Endothelial cell of umbilical vein (primary cell): ENCODE results near the gene ZNF892. TPM values are rescaled to one million over a fixed set of nuclear protein-coding genes. Genes with fewer than 3 reads are reported as not detected.

Experiments used
- BruUV-seq: library from RNA; stranded (reverse); fragments of 400-500 nt; replicated peaks from 2 replicates; lab custom pipeline; 2021; lab: Mats Ljungman, UMichigan
- CTCF ChIA-PET: fragments of 300-600, 350-600 bp; sonication (Branson Sonifier 250); formaldehyde crosslinking; loops from one replicate; lab custom pipeline; 2021; ENCODE audit warnings: antibody characterized with exemption, inconsistent platforms; lab: Charles Lee
- POLR2A ChIA-PET: fragments of 300-600, 350-600 bp; sonication (Branson Sonifier 250); formaldehyde crosslinking; loops from one replicate; lab custom pipeline; 2021; ENCODE audit warnings: antibody characterized with exemption, inconsistent platforms; lab: Charles Lee
- DNase-seq: peaks from one replicate; pipeline ENCODE4 v3.0.0-alpha.2; 2011; ENCODE audit warnings: low read depth, low spot score
- FAIRE-seq: peaks from 2 replicates; lab custom pipeline; 2011; peaks lifted over from hg19 to GRCh38; lab: Jason Lieb, UNC
- H2AFZ ChIP-seq: 2 replicates; pipeline ENCODE4 v1.6.0; 2012; ENCODE audit warnings: low read depth, low read length, control low read depth, inconsistent platforms
- H3K27ac ChIP-seq: 2 replicates; pipeline ENCODE4 v1.5.1; 2011; ENCODE audit warnings: low read depth, mild to moderate bottlenecking, control low read depth, low read length, moderate library complexity; ENCODE audit not compliant: insufficient read depth
- H3K27me3 ChIP-seq, 2 experiments: 2 replicates each; pipeline versions ENCODE4 v1.6.0 to v1.6.1; 2011; ENCODE audit warnings: low read length in 2 of 2, mixed read lengths in 1 of 2; ENCODE audit not compliant: control insufficient read depth in 2 of 2, insufficient read depth in 2 of 2
- H3K36me3 ChIP-seq, 2 experiments: 2 replicates in 1 of 2; 3 replicates in 1 of 2; pipeline ENCODE4 v1.5.1; 2011; ENCODE audit warnings: low read length in 2 of 2, mild to moderate bottlenecking in 1 of 2, moderate library complexity in 1 of 2; ENCODE audit not compliant: control insufficient read depth in 2 of 2, insufficient read depth in 2 of 2; ENCODE audit errors: extremely low read depth in 1 of 2
- H3K4me1 ChIP-seq: 3 replicates; pipeline ENCODE4 v1.5.1; 2011; ENCODE audit warnings: mild to moderate bottlenecking, low read length; ENCODE audit not compliant: control insufficient read depth, insufficient read depth; ENCODE audit errors: extremely low read depth
- H3K4me2 ChIP-seq: 2 replicates; pipeline ENCODE4 v1.6.1; 2011; ENCODE audit warnings: low read length, control low read depth, mixed read lengths; ENCODE audit not compliant: insufficient read depth
- H3K4me3 ChIP-seq, 3 experiments: fragments of 200-600 bp in 1 of 3; sonication (generic), shearing (Covaris generic) in 1 of 3; replicated peaks in 1 of 3; 2 replicates each; pipeline ENCODE4 v1.5.1; 2011 to 2016; ENCODE audit warnings: control low read depth in 3 of 3, low read length in 3 of 3, mild to moderate bottlenecking in 2 of 3, inconsistent platforms in 1 of 3, low read depth in 1 of 3, moderate library complexity in 1 of 3; ENCODE audit not compliant: insufficient read depth in 1 of 3
- H3K79me2 ChIP-seq: 2 replicates; pipeline ENCODE4 v1.6.0; 2012; ENCODE audit warnings: low read length, inconsistent platforms; ENCODE audit not compliant: control insufficient read depth, insufficient read depth
- H3K9ac ChIP-seq: replicated peaks from 2 replicates; pipeline ENCODE3; 2011; ENCODE audit warnings: low read length, control low read depth; ENCODE audit not compliant: insufficient read depth; ENCODE audit errors: extremely low read depth
- H3K9me1 ChIP-seq: replicated peaks from 3 replicates; pipeline ENCODE4 v1.6.0; 2011; ENCODE audit warnings: mild to moderate bottlenecking, low read length; ENCODE audit not compliant: control insufficient read depth, insufficient read depth; ENCODE audit errors: extremely low read depth
- H3K9me3 ChIP-seq: replicated peaks from 2 replicates; pipeline ENCODE4 v1.5.1; 2012; ENCODE audit warnings: low read length, inconsistent platforms; ENCODE audit not compliant: control insufficient read depth, insufficient read depth
- H4K20me1 ChIP-seq: replicated peaks from 2 replicates; pipeline ENCODE3; 2011; ENCODE audit warnings: mild to moderate bottlenecking, low read length; ENCODE audit not compliant: control insufficient read depth, insufficient read depth; ENCODE audit errors: extremely low read depth
- EZH2 ChIP-seq: IDR thresholded peaks from 2 replicates; pipeline ENCODE4 v1.6.1; 2012; ENCODE audit warnings: borderline replicate concordance, low read depth, mild to moderate bottlenecking, moderate library complexity, low read length, inconsistent platforms; ENCODE audit not compliant: severe bottlenecking
- FOS ChIP-seq: IDR thresholded peaks from 2 replicates; pipeline ENCODE4 v1.6.1; 2011; ENCODE audit warnings: mild to moderate bottlenecking, low read length, moderate library complexity, borderline replicate concordance; ENCODE audit not compliant: insufficient read depth
- GATA2 ChIP-seq: IDR thresholded peaks from 2 replicates; pipeline ENCODE4 v1.7.0; 2011; ENCODE audit warnings: low read depth, mild to moderate bottlenecking, moderate library complexity, mixed read lengths, low read length; ENCODE audit not compliant: insufficient read length, insufficient read depth
- JUN ChIP-seq: IDR thresholded peaks from 2 replicates; pipeline ENCODE4 v1.6.1; 2011; ENCODE audit warnings: borderline replicate concordance, low read depth; ENCODE audit not compliant: insufficient read length, insufficient read depth
- MYC ChIP-seq: IDR thresholded peaks from one replicate; pipeline ENCODE4 v1.6.1; 2011; ENCODE audit warnings: mild to moderate bottlenecking, low read depth, low read length
- POLR2A ChIP-seq: IDR thresholded peaks from 2 replicates; pipeline ENCODE4 v1.6.1; 2012; ENCODE audit warnings: low read depth, mild to moderate bottlenecking, control low read depth, low read length
- POLR2AphosphoS5 ChIP-seq: IDR thresholded peaks from 2 replicates; pipeline ENCODE4 v1.6.1; 2012; ENCODE audit warnings: low read depth, mild to moderate bottlenecking, control low read depth, low read length, moderate library complexity; ENCODE audit not compliant: insufficient read depth
- dilution Hi-C: fragments of 300-500 bp; cut with MboI; formaldehyde crosslinking; loops from one replicate; pipeline ENCODE4 v1.15.0; 2019; ENCODE audit warnings: low sequenced_read_pairs; ENCODE audit not compliant: extremely low pct_ligation_motif_present
- intact Hi-C: fragments of 100-400 bp; cut with micrococcal nuclease; formaldehyde crosslinking; loops from one replicate; pipeline ENCODE4 v1.10.0; 2022
- polyA plus RNA-seq, 4 experiments: library from polyadenylated mRNA; depleted of rRNA in 3 of 4; stranded (reverse) in 3 of 4; unstranded in 1 of 4; fragments of >200 nt; gene quantifications; 2 replicates each; pipeline versions ENCODE4 v1.2.1 to v1.2.3, GENCODE V29; 2011 to 2012; ENCODE audit warnings: missing spikeins in 1 of 4
- total RNA-seq: library from RNA; stranded (reverse); gene quantifications from 2 replicates; pipeline ENCODE4 v1.2.3, GENCODE V29; 2021
- TF ChIP-seq, protein P1 (sequence below), 2 donors: IDR thresholded peaks; 1 replicate in 1 of 2; 2 replicates in 1 of 2; pipeline ENCODE4 v1.5.1; 2011; ENCODE audit warnings: low read length in 2 of 2, mild to moderate bottlenecking in 2 of 2, moderate library complexity in 2 of 2, control low read depth in 1 of 2, inconsistent platforms in 1 of 2, low read depth in 1 of 2; ENCODE audit not compliant: insufficient read depth in 1 of 2; ENCODE audit errors: extremely low read depth in 1 of 2
- TF ChIP-seq, protein P2 (sequence below): IDR thresholded peaks from 2 replicates; pipeline ENCODE4 v1.6.1; 2011; ENCODE audit not compliant: insufficient read depth, insufficient read length

ZNF892 gene
- total and polyA plus RNA-seq, 2 donors (not counting 3 experiments of a cell fraction or from before 2014, with no cell fraction given) = 0.65 to 3.7 TPM

DNA sequence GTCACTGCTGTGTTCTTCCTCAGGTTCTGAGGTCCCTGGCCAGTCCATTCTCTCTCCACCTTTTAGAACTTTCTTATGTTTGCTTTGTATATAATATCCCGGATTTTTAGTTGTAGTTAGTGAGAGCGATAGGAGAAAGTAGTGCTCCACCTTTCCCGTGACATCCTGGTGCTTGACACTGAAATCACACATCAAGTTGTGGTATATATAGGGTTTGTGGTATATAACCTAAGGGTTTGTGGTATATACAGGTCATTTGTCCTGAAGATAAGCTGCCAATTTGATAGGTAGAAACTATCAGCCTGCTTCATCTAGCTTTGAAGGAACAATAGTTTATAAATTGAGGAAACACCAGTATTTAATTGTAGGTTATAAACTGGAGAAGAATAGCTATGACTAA lies 13.1 kb downstream of the ZNF892 start:
- FAIRE-seq (no peak), DNase-seq (no peak)
- no TSS peak for BruUV-seq
- Histone ChIP-seq H3K36me3 (no peaks in the 10 kb centered on the region), H4K20me1 (no peaks in the 10 kb centered on the region), H3K79me2 (no peaks in the 10 kb centered on the region), H2AFZ (no peak overlapping the region), H3K4me2 (no peak overlapping the region), H3K27me3 (no peaks in the 10 kb centered on the region), H3K9me1 (no peaks in the 10 kb centered on the region), H3K9me3 (peaks cover 4% of the 10 kb centered on the region), H3K27ac (no peak overlapping the region), H3K9ac (no peak overlapping the region), H3K4me1 (no peaks in the 10 kb centered on the region), H3K4me3 (no peak overlapping the region)
- CTCF ChIA-PET = interaction anchor here (1.1 kb wide), 1 partner anchor 29 kb away, joined by 3 read pairs; no protein-coding TSS in a partner anchor
- POLR2A ChIA-PET = no interaction called here
- dilution Hi-C loops = no loop called here
- intact Hi-C loops = no loop called here
- no peak for TF ChIP-seq EZH2
- TF ChIP-seq MYC = no peak
- no peak for TF ChIP-seq JUN
- TF ChIP-seq POLR2A = no peak
- TF ChIP-seq FOS = no peak
- no peak for TF ChIP-seq GATA2
- TF ChIP-seq, protein P1, sequence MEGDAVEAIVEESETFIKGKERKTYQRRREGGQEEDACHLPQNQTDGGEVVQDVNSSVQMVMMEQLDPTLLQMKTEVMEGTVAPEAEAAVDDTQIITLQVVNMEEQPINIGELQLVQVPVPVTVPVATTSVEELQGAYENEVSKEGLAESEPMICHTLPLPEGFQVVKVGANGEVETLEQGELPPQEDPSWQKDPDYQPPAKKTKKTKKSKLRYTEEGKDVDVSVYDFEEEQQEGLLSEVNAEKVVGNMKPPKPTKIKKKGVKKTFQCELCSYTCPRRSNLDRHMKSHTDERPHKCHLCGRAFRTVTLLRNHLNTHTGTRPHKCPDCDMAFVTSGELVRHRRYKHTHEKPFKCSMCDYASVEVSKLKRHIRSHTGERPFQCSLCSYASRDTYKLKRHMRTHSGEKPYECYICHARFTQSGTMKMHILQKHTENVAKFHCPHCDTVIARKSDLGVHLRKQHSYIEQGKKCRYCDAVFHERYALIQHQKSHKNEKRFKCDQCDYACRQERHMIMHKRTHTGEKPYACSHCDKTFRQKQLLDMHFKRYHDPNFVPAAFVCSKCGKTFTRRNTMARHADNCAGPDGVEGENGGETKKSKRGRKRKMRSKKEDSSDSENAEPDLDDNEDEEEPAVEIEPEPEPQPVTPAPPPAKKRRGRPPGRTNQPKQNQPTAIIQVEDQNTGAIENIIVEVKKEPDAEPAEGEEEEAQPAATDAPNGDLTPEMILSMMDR (IDR thresholded peaks at IDR 0.05; ENCODE audit: extremely low read depth in 1 of 2, insufficient read depth in 1 of 2, low read depth in 1 of 2, low read length in 2 of 2) = no peak
- no peak for TF ChIP-seq POLR2AphosphoS5
- TF ChIP-seq, protein P2, sequence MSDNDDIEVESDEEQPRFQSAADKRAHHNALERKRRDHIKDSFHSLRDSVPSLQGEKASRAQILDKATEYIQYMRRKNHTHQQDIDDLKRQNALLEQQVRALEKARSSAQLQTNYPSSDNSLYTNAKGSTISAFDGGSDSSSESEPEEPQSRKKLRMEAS = no peak
